ENCODE data around the gene CCL22. TPM values are rescaled to one million over a fixed set of nuclear protein-coding genes. Genes with fewer than 3 reads are reported as not detected.
A peak's percentile ranks its signal among the peaks of the same experiment; 100 is the strongest.

The CCL22 gene
- total and polyA plus RNA-seq, 4 experiments from 2014 or later = 0.26 TPM; not detected in 3

GRCh38 chr16:57376313-57376818 lies 17.8 kb downstream of the CCL22 start:
- POLR2A ChIA-PET (ENCODE audit: partially characterized antibody) = no interaction called here
- no peak for DNase-seq
- Mint-ChIP-seq H3K36me3 (no peaks in the 10 kb centered on the region), H3K27me3 (peaks cover 2% of the 10 kb centered on the region in 2 donors), H3K4me3 (no peak overlapping the region), H3K27ac (no peak overlapping the region), H3K9me3 (peaks cover 0 to 2% (median 0%) of the 10 kb centered on the region in 8 donors), H3K4me1 (peaks cover 0 to 5% (median 2%) of the 10 kb centered on the region in 4 donors)
- no peaks in the 10 kb centered on the region for H3K9me3 ChIP-seq (ENCODE audit: control insufficient read depth in 1 of 2, low read length in 2 of 2)
- no peak overlapping the region for H3K27ac ChIP-seq (ENCODE audit: low read depth, low read length)
- no peaks in the 10 kb centered on the region for H3K27me3 ChIP-seq (ENCODE audit: insufficient read depth, low read length)
- no peaks in the 10 kb centered on the region for H3K36me3 ChIP-seq (ENCODE audit: insufficient read depth, low read length)
- CTCF ChIA-PET (ENCODE audit: partially characterized antibody) = no interaction called here
- intact Hi-C loops (cut with micrococcal nuclease) = no loop called here
- H3K4me3 ChIP-seq (ENCODE audit: low read length in 2 of 2) = no peak overlapping the region
- H3K4me1 ChIP-seq (ENCODE audit: insufficient read depth, low read length) = no peaks in the 10 kb centered on the region

DNA sequence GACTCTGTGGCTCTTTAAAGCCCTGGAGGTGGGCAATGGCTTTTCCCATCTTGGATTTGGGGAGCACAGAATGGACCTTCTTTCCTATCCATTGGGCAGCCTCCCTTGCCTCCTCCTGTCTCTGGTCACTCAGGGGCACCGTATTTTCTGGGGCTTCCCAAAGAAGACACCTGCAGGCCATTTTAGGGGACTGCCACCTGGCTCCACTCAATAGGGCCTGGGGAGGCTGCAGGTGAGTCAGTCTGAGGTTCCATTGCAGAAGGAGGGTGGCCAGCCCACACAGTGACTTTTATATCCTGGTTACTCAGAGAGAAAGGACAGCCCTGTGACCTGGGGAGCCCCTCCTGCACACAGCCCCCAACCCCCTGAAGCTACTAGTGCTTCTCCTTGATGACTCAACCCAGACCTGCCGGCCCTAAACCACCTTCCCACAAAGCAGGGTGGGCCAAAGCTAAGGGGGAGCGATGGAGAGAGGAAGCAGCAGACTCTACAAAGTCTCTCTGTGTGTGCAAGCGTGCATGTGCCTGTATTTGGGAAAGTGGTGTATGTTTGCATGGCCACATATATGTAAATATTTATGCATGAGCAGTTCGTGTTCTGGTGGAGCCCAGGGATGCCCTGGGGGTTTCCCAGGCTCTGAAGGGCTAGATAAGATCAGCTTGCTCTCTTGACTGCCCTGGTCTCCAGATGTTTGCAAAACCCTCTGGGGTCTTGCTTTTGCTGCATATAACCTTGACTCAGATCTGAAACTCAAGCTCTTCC lies 18.7 kb downstream of the CCL22 start:
- no peak overlapping the region for H3K4me3 Mint-ChIP-seq
- DNase-seq = no peak
- H3K27ac Mint-ChIP-seq = peak overlapping the region in 2 of 7 donors; percentile 19 to 42
- POLR2A ChIA-PET (ENCODE audit: partially characterized antibody) = no interaction called here
- H3K9me3 ChIP-seq (ENCODE audit: control insufficient read depth in 1 of 2, low read length in 2 of 2) = no peaks in the 10 kb centered on the region
- CTCF ChIA-PET (ENCODE audit: partially characterized antibody) = interaction anchor here (0.7 kb wide), 1 partner anchor 12 kb away, joined by 3 read pairs; no protein-coding TSS in a partner anchor
- peaks cover 0 to 2% (median 0%) of the 10 kb centered on the region in 8 donors for H3K9me3 Mint-ChIP-seq
- no peak overlapping the region for H3K27ac ChIP-seq (ENCODE audit: low read depth, low read length)
- intact Hi-C loops (cut with micrococcal nuclease) = no loop called here
- H3K27me3 ChIP-seq (ENCODE audit: insufficient read depth, low read length) = no peaks in the 10 kb centered on the region
- H3K36me3 Mint-ChIP-seq = no peaks in the 10 kb centered on the region
- H3K4me1 Mint-ChIP-seq = peaks cover 0 to 6% (median 2%) of the 10 kb centered on the region in 4 donors
- no peaks in the 10 kb centered on the region for H3K4me1 ChIP-seq (ENCODE audit: insufficient read depth, low read length)
- peaks cover 0 to 2% of the 10 kb centered on the region in 2 donors for H3K27me3 Mint-ChIP-seq
- H3K4me3 ChIP-seq (ENCODE audit: low read length in 2 of 2) = no peak overlapping the region
- no peaks in the 10 kb centered on the region for H3K36me3 ChIP-seq (ENCODE audit: insufficient read depth, low read length)

- H3K27ac Mint-ChIP-seq = peak overlapping the region in 1 of 7 donors; percentile 7
- H3K27me3 Mint-ChIP-seq = no peaks in the 10 kb centered on the region
- peaks cover 0 to 2% (median 0%) of the 10 kb centered on the region in 8 donors for H3K9me3 Mint-ChIP-seq
- POLR2A ChIA-PET (ENCODE audit: partially characterized antibody) = no interaction called here
- no peak overlapping the region for H3K4me3 ChIP-seq (ENCODE audit: low read length in 2 of 2)
- no peaks in the 10 kb centered on the region for H3K27me3 ChIP-seq (ENCODE audit: insufficient read depth, low read length)
- no peaks in the 10 kb centered on the region for H3K36me3 Mint-ChIP-seq
- no peaks in the 10 kb centered on the region for H3K4me1 ChIP-seq (ENCODE audit: insufficient read depth, low read length)
- intact Hi-C loops (cut with micrococcal nuclease) = no loop called here
- no peaks in the 10 kb centered on the region for H3K9me3 ChIP-seq (ENCODE audit: control insufficient read depth in 1 of 2, low read length in 2 of 2)
- CTCF ChIA-PET (ENCODE audit: partially characterized antibody) = no interaction called here
- H3K4me3 Mint-ChIP-seq = no peak overlapping the region
- no peak for DNase-seq
- peaks cover 0 to 6% (median 2%) of the 10 kb centered on the region in 4 donors for H3K4me1 Mint-ChIP-seq
- no peaks in the 10 kb centered on the region for H3K36me3 ChIP-seq (ENCODE audit: insufficient read depth, low read length)
- no peak overlapping the region for H3K27ac ChIP-seq (ENCODE audit: low read depth, low read length)
Observed at GRCh38 chr16:57379579-57379978, 21.0 kb downstream of the CCL22 start.

DNA sequence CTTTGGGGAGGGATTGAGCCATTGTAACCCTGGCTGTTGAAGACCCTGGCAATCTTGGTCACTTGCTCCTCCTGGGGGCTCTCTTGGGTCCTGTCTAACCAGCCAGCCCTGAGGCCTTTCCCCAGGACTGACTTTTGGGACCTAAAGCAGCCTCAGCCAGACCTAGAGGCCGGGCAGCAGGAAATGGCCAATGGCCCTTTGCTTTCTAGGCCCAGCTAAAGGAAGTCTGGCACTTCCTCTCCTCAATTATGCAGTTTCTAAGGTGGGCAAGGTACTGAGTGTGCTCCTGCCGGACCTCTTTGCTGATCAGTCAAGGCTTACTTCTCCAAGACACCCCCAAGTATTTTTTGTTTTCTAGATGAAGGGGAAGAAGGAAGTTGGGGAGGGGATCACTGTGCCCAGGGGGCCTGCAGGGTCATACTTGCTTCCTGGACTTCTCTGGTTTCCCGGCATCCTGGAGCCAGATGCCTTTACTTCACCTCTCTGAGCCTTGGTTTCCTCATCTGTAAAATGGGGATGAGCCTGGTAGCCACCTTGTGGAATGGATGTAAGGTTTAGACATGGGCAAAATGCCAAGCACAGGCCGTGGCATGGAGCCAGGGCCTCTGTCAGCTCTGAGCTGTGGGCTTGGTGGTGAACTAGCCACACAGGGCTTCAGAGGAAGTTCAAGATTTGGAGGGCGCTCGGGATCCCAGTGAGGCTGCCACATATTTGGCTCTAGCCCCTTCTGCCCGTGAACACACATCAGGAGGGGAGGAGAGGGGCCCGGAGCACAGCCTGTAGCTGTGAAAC lies 22.3 kb downstream of the CCL22 start:
- Histone ChIP-seq H3K27me3 (ENCODE audit: insufficient read depth, low read length) (no peaks in the 10 kb centered on the region), H3K36me3 (ENCODE audit: insufficient read depth, low read length) (no peaks in the 10 kb centered on the region), H3K27ac (ENCODE audit: low read depth, low read length) (no peak overlapping the region), H3K4me3 (ENCODE audit: low read length in 2 of 2) (no peak overlapping the region), H3K9me3 (ENCODE audit: control insufficient read depth in 1 of 2, low read length in 2 of 2) (no peaks in the 10 kb centered on the region), H3K4me1 (ENCODE audit: insufficient read depth, low read length) (no peaks in the 10 kb centered on the region)
- intact Hi-C loops (cut with micrococcal nuclease) = no loop called here
- POLR2A ChIA-PET (ENCODE audit: partially characterized antibody) = no interaction called here
- CTCF ChIA-PET (ENCODE audit: partially characterized antibody) = no interaction called here
- DNase-seq = peak in 3 of 5 donors; percentile 3 to 6 (median 6)
- Mint-ChIP-seq H3K36me3 (no peaks in the 10 kb centered on the region), H3K4me3 (no peak overlapping the region), H3K9me3 (peaks cover 0 to 2% (median 0%) of the 10 kb centered on the region in 8 donors), H3K27ac (peak overlapping the region in 1 of 7 donors; percentile 19), H3K27me3 (no peaks in the 10 kb centered on the region), H3K4me1 (peaks cover 0 to 6% (median 2%) of the 10 kb centered on the region in 4 donors)

DNA sequence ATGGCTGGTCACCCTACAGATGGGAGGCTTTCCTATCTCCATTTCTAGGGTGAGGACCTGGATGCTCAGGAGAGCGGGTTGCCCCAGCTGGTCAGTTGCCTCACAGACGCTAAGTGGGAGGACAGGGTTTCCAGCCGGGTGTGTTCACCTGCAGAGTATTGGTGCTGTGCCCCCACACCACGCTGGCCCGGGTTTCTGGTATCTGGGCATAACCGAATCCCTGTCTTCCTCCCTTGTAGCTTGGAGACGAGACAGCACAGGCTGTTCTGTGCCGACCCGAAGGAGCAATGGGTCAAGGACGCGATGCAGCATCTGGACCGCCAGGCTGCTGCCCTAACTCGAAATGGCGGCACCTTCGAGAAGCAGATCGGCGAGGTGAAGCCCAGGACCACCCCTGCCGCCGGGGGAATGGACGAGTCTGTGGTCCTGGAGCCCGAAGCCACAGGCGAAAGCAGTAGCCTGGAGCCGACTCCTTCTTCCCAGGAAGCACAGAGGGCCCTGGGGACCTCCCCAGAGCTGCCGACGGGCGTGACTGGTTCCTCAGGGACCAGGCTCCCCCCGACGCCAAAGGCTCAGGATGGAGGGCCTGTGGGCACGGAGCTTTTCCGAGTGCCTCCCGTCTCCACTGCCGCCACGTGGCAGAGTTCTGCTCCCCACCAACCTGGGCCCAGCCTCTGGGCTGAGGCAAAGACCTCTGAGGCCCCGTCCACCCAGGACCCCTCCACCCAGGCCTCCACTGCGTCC lies 23.4 kb downstream of the CCL22 start:
- POLR2A ChIA-PET (ENCODE audit: partially characterized antibody) = no interaction called here
- CTCF ChIA-PET (ENCODE audit: partially characterized antibody) = no interaction called here

GRCh38 chr16:57382535-57383275 lies 24.1 kb downstream of the CCL22 start:
- ChIA-PET CTCF (ENCODE audit: partially characterized antibody) (interaction anchor here (0.6 kb wide), 1 partner anchor 9 kb away, joined by 3 read pairs; no protein-coding TSS in a partner anchor), POLR2A (ENCODE audit: partially characterized antibody) (no interaction called here)
- Histone ChIP-seq H3K9me3 (ENCODE audit: control insufficient read depth in 1 of 2, low read length in 2 of 2) (no peaks in the 10 kb centered on the region), H3K27ac (ENCODE audit: low read depth, low read length) (no peak overlapping the region), H3K36me3 (ENCODE audit: insufficient read depth, low read length) (no peaks in the 10 kb centered on the region), H3K4me3 (ENCODE audit: low read length in 2 of 2) (no peak overlapping the region), H3K27me3 (ENCODE audit: insufficient read depth, low read length) (no peaks in the 10 kb centered on the region), H3K4me1 (ENCODE audit: insufficient read depth, low read length) (no peaks in the 10 kb centered on the region)
- no peaks in the 10 kb centered on the region for H3K36me3 Mint-ChIP-seq
- H3K9me3 Mint-ChIP-seq = peaks cover 0 to 2% (median 0%) of the 10 kb centered on the region in 8 donors
- intact Hi-C loops (cut with micrococcal nuclease) = no loop called here
- peaks cover 0 to 6% (median 0%) of the 10 kb centered on the region in 4 donors for H3K4me1 Mint-ChIP-seq
- H3K4me3 Mint-ChIP-seq = no peak overlapping the region
- no peak for DNase-seq
- H3K27ac Mint-ChIP-seq = no peak overlapping the region
- no peaks in the 10 kb centered on the region for H3K27me3 Mint-ChIP-seq

More for the DNA sequence above, 23.4 kb downstream of the CCL22 start:
- intact Hi-C loops (cut with micrococcal nuclease) = no loop called here
- Mint-ChIP-seq H3K4me3 (no peak overlapping the region), H3K9me3 (peaks cover 0 to 2% (median 0%) of the 10 kb centered on the region in 8 donors), H3K36me3 (no peaks in the 10 kb centered on the region), H3K27me3 (no peaks in the 10 kb centered on the region), H3K4me1 (peaks cover 0 to 6% (median 2%) of the 10 kb centered on the region in 4 donors), H3K27ac (no peak overlapping the region)
- Histone ChIP-seq H3K4me1 (ENCODE audit: insufficient read depth, low read length) (no peaks in the 10 kb centered on the region), H3K36me3 (ENCODE audit: insufficient read depth, low read length) (no peaks in the 10 kb centered on the region), H3K4me3 (ENCODE audit: low read length in 2 of 2) (no peak overlapping the region), H3K9me3 (ENCODE audit: control insufficient read depth in 1 of 2, low read length in 2 of 2) (no peaks in the 10 kb centered on the region), H3K27me3 (ENCODE audit: insufficient read depth, low read length) (no peaks in the 10 kb centered on the region), H3K27ac (ENCODE audit: low read depth, low read length) (no peak overlapping the region)
- no peak for DNase-seq

Measured in CD4-positive, alpha-beta memory T cell (primary cell).